Subcutaneous adipose tissue (tissue), 4 donors: Measurements from ENCODE around the gene FAM167B. TPM values are rescaled to one million over a fixed set of nuclear protein-coding genes. Genes with fewer than 3 reads are reported as not detected.

Experiments
- total RNA-seq, 4 donors: library from RNA; depleted of rRNA; stranded (reverse); fragments of >200 nt; gene quantifications; one replicate each; pipeline ENCODE4 v1.1.0, GENCODE V29; 2016
- TF ChIP-seq, protein P1 (sequence below): fragments of 450-650 bp; IDR thresholded peaks from one replicate; pipeline ENCODE4 v1.5.1; 2016; ENCODE audit warnings: low read depth, mild to moderate bottlenecking, control low read depth, antibody characterized with exemption, moderate library complexity

FAM167B gene
- total RNA-seq, 4 donors from 2014 or later: 0.85 to 5.5 (median 1.1) TPM

- TF ChIP-seq, protein P1, sequence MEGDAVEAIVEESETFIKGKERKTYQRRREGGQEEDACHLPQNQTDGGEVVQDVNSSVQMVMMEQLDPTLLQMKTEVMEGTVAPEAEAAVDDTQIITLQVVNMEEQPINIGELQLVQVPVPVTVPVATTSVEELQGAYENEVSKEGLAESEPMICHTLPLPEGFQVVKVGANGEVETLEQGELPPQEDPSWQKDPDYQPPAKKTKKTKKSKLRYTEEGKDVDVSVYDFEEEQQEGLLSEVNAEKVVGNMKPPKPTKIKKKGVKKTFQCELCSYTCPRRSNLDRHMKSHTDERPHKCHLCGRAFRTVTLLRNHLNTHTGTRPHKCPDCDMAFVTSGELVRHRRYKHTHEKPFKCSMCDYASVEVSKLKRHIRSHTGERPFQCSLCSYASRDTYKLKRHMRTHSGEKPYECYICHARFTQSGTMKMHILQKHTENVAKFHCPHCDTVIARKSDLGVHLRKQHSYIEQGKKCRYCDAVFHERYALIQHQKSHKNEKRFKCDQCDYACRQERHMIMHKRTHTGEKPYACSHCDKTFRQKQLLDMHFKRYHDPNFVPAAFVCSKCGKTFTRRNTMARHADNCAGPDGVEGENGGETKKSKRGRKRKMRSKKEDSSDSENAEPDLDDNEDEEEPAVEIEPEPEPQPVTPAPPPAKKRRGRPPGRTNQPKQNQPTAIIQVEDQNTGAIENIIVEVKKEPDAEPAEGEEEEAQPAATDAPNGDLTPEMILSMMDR: no peak
Measured at GRCh38 chr1:32201011-32201855, 45.8 kb upstream of the FAM167B start.

DNA sequence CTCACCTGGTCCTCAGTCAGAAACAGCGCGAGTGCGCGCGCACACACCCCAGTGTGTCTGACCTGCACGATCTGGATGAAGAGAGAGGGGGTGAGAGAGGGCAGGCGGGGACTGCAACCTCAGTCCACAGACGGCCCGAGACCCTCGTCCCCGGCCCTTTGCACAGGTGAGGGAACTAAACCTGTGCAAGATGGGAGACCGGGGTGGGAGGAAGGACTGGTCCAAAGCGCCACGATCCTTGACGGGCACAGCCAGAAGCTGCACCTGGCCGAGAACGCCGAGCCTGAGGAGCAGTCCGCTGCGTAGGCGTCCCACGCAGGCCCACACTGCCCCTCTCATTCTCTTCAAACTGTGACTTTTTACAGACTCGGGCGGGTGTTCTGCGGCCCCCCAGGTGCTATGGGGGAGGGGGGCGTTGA, 42.1 kb upstream of the FAM167B start:
- TF ChIP-seq, protein P1: no peak

DNA sequence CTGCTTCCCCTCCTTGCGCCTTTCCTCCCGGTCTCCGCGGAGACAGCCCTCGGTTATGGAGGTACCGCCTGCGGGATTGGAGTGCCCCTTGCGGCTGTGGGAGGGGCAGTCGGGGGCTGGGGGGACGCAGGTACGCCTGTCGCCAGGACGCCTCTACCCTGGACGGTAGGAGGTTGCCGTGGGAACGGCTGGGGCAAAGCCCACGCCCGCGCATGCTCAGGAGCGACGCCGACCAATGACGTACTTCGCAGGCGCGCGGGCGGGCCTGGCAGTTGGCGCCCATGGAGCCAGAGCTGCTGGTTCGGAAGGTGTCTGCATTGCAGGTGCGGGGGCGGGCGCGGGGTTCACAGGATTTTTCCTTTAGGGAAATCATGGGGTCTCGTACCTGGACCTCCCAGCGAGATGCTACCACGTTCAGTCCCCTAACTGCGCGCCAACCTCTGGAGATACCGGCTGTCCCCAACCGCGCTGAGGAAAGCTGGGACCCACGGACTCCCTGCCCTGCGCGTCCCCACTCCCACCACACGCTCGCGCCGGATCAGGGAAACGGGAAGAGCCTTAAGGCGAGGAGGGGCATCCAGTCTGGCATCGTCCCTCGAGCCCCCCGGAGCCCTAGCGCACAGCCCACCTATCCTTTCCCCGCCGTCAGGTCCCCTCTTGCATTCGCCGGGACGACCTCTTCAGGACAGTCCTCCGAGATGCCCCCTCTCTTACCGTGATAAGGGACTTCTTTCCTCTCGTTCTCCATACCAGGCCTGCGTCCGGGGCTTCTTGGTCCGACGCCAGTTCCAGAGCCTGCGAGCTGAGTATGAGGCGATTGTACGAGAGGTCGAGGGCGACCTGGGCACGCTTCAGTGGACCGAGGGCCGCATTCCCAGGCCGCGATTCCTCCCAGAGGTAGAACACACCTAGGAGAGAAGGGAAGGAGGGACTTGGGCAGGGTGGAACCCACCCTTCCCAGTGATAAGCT, 41.3 kb upstream of the FAM167B start, which contains the start of gene IQCC:
TSS of gene IQCC (plus strand) at position 271 of the 970 bp plus-strand sequence. CDS start at position 282, 11 bp downstream.
- TF ChIP-seq, protein P1: no peak

- TF ChIP-seq, protein P1: no peak
Measured at GRCh38 chr1:32208469-32208868, 38.6 kb upstream of the FAM167B start.

DNA sequence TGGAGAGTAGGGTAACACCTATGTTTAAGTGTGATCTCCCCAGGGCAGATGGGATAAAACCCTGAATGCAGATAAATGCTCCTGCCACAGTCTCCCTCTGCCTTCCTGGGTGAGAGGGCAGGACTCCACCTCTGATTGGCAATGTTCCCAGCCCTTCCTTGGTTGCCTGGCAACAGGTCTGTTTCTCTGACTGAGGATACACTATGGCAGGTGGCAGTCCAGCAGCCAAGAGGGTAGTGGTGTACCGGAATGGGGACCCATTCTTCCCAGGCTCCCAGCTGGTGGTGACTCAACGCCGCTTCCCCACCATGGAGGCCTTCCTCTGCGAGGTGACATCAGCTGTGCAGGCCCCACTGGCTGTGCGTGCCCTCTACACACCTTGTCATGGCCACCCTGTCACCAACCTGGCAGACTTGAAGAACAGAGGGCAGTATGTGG, 38.1 kb upstream of the FAM167B start, which contains the start of gene DCDC2B:
TSS of gene DCDC2B (plus strand) at position 199 of the 438 bp plus-strand sequence. CDS start at position 204, 5 bp downstream.
- TF ChIP-seq, protein P1: no peak

GRCh38 chr1:32215629-32216480, 31.2 kb upstream of the FAM167B start:
- TF ChIP-seq, protein P1: no peak
